Measurements from ENCODE around the gene WDR90.

WDR90 gene

DNA sequence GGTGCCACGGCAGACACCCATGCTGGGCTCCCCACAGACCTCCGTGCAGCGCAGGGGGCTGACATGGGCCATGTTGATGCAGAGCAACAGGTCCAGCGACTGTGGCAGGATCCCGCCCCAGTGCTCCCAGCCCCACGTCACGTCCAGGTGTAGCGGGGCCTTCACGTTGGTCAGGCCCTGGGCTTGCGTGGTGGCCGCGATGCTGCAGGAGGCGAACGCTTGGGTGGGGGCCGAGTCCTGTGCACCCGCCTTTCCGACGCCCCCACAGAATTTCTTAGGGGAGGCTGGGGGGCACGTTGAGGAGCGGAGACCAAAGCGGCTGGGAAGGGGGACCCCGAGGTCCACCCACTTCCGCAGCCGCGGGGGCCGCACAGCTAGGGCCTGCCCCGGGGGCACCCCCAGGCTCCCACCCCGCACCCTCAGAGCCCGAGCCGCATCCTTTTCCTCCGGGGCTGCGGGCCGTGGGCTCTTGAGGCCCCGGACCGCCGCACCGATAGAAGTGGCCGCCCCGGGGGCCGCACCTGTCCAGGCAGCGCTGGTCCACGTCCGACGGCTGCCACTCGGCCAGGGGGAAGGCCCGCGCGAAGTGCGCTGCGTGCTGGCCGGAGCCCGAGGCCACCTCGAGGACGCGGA is 13.5 kb upstream of the WDR90 start:
- DNase-seq (ENCODE audit: extremely low read depth, low read depth): no peak
- H3K4me3 ChIP-seq (replicated peaks; ENCODE audit: low read depth, low read length): peak overlapping the region; percentile 87
- TF ChIP-seq, protein P1, sequence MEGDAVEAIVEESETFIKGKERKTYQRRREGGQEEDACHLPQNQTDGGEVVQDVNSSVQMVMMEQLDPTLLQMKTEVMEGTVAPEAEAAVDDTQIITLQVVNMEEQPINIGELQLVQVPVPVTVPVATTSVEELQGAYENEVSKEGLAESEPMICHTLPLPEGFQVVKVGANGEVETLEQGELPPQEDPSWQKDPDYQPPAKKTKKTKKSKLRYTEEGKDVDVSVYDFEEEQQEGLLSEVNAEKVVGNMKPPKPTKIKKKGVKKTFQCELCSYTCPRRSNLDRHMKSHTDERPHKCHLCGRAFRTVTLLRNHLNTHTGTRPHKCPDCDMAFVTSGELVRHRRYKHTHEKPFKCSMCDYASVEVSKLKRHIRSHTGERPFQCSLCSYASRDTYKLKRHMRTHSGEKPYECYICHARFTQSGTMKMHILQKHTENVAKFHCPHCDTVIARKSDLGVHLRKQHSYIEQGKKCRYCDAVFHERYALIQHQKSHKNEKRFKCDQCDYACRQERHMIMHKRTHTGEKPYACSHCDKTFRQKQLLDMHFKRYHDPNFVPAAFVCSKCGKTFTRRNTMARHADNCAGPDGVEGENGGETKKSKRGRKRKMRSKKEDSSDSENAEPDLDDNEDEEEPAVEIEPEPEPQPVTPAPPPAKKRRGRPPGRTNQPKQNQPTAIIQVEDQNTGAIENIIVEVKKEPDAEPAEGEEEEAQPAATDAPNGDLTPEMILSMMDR (IDR thresholded peaks at IDR 0.05; ENCODE audit: low read depth, low read length, missing control alignments): no peak

DNA sequence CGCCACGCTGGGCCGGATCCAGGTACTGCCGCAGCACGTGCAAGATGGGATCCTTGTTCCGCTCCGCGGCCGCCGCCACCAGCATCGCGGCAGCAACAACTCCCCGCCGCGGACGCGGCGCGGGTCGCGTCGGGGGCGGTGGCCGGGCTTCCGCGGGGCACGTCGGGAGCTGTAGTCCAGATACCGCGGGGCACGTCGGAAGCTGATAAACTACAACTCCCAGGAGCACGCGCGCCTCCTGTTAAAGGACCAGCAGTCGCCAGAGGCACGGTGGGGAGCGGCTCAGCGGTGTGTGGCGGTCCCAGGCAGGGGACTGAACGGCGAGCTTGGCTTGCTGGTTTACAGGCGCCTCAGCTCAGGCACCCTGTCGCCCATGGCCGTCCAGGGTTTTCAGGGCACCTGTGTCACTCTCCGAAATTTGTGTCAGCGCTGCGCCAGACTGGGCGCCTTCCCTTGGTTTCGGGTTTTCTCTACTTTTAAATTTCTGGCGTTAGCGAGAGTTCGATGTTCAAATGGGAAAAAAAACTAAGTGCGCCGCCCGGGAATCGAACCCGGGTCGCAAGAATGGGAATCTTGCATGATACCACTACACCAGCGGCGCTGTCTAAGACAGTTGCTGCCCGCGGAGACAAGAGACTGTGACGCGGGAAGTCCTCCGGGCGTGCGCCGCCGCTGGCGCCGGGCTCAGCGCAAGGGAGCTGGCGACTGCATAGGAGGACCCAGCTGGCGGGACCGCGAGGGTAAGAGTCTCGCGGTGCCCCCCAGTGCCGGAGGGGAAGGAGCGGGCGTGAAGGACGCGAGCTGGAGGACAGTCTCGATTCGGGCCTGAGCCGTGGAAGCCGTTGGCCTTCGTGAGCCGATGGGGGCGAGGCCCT is 12.7 kb upstream of the WDR90 start, which contains the start of gene METTL26:
Gene METTL26 (minus strand): TSS at position 100 of the 875 bp plus-strand sequence. CDS start 15 bp downstream, at position 85.
- TF ChIP-seq, protein P1 (IDR thresholded peaks at IDR 0.05; ENCODE audit: low read depth, low read length, missing control alignments): no peak
- H3K4me3 ChIP-seq (replicated peaks; ENCODE audit: low read depth, low read length): peak within 1 kb of the TSS; percentile 87
- no peak for DNase-seq (ENCODE audit: extremely low read depth, low read depth)

DNA sequence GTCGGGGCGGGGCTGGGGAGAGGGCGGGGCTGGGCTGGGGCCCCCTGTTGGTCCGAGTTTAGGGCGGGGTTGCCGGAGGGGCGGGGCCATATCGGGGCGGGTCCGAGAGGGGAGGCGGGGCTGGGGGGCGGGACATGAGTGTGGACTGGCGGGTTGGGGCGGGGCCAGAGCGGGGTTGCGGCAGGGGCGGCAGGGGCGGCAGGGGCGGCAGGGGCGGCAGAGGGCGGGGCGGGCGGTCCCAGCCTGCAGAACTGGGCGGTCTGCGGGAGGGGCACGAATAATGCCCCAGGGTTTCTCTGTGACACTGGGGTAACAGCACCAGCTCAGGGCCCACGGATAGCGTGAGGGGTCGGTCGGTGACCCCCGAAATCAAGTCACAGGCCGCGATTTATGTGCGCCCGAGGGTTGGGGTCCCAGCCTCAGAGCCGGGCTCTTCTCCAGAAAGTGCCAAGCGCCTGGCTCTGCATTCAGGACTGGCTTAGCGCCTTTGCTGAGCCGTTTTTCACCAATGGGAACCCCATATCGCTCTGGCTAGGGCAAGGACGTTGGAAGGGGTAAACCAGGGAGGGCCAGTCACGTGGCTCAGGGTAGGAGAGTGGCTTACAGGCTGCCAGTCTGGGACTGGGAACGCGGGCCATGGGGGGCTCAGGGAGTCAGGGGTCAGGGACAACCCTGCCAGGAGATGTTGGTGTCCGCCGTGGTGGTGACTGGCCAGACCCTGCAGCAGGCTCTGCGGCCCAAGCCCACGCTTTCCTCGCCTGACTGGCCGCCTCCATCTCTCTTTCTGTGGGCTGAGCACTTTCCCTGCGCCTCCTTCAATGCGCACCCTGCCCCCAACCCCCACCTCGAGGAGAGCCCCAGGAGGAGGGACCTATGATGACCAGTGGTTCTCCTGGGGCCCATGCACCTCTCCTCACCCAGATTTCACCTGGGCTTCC is 11.8 kb upstream of the WDR90 start:
- no peak for DNase-seq (ENCODE audit: extremely low read depth, low read depth)
- TF ChIP-seq, protein P1 (IDR thresholded peaks at IDR 0.05; ENCODE audit: low read depth, low read length, missing control alignments): no peak
- peak overlapping the region; percentile 87 for H3K4me3 ChIP-seq (replicated peaks; ENCODE audit: low read depth, low read length)

DNA sequence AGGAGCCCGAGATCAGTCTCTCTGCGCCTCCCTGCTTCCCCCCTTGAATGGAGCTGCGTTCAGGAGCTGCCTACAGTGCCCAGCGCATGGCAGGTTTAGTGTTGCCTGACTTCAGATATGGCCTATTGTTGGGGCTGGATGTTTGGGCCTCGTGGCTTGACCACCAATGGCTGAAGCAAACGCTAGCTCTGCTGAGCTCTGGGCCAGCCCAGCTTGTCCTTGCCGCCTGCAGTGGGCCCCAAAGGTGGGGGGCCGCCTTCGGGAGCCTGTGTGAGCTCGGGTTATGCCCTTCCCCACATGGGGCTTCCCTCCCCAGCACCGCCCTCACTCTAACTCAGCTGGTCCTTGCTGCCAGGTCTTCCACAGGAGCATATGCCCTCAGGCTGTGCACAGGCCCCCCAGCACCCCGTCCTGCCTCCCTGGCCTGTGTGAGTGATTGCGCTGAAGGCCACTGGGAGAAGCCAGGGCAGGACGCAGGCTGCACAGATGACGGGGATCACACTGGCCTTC is 11.1 kb upstream of the WDR90 start:
- no peak for DNase-seq (ENCODE audit: extremely low read depth, low read depth)
- TF ChIP-seq, protein P1 (IDR thresholded peaks at IDR 0.05; ENCODE audit: low read depth, low read length, missing control alignments): no peak
- H3K4me3 ChIP-seq (replicated peaks; ENCODE audit: low read depth, low read length): no peak overlapping the region

DNA sequence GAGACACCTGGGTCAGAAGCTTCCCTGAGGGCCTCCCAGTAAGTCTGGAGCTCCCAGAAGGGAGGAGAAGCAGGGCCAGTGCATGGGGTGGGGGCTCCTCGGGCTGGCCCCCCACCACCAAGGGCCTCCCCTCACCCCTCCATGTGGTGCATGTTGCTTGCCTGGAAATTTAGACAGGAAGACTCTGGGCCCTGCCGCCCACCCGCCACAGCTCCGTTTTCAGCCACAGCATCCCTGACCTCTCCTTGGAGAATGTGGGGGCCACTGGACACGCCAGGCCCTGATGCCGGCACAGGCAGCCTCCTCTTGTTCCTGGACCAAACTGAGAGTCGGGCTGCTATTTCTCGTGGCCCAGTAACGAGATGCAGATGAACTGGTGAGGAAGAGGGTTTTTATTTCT is 10.3 kb upstream of the WDR90 start:
- no peak for DNase-seq (ENCODE audit: extremely low read depth, low read depth)
- no peak overlapping the region for H3K4me3 ChIP-seq (replicated peaks; ENCODE audit: low read depth, low read length)
- TF ChIP-seq, protein P1 (IDR thresholded peaks at IDR 0.05; ENCODE audit: low read depth, low read length, missing control alignments): no peak

DNA sequence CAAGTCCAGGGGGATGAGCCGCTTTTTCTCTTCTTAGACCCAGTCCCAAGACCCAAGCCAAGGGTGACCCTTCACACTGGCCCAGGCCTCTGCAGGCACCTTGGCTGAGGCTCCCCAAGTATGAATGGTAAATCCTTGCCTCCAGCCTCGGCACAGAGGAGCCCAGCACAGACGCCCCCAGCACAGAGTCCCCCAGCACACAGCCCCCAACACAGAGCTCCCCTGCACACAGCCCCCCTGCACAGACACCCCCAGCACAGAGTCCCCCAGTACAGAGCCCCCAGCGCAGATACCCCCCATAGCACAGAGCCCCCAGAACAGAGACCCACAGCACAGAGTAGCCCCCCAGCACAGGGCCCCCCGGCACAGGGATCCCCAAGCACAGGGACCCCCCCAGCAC is 8.6 kb upstream of the WDR90 start:
- DNase-seq (ENCODE audit: extremely low read depth, low read depth): no peak
- peak overlapping the region; percentile 55; the same call in 1 of the 2 replicates for H3K4me3 ChIP-seq (replicated peaks; ENCODE audit: low read depth, low read length)
- TF ChIP-seq, protein P1 (IDR thresholded peaks at IDR 0.05; ENCODE audit: low read depth, low read length, missing control alignments): no peak

Measured in HFF-Myc (cell line).